Fibroblast of the aortic adventitia (primary cell): Measurements from ENCODE around the gene NADSYN1. TPM values are rescaled to one million over a fixed set of nuclear protein-coding genes. Genes with fewer than 3 reads are reported as not detected.

Source experiments
- DNase-seq: peaks from one replicate; pipeline ENCODE4 v3.0.0-alpha.2; 2010; ENCODE audit warnings: low read depth
- H3K4me3 ChIP-seq: 2 replicates; pipeline ENCODE4 v1.5.1; 2011; ENCODE audit warnings: low read depth, mild to moderate bottlenecking, control low read depth, low read length, moderate library complexity
- CTCF ChIP-seq: IDR thresholded peaks from 2 replicates; pipeline ENCODE4 v1.5.1; 2011; ENCODE audit warnings: mild to moderate bottlenecking, low read length, control low read depth, inconsistent platforms; ENCODE audit not compliant: insufficient read depth
- total RNA-seq: library from RNA; depleted of rRNA; stranded (reverse); fragments of >200 nt; gene quantifications from 2 replicates; pipeline ENCODE4 v1.2.3, GENCODE V29; 2012; ENCODE audit warnings: low replicate concordance

NADSYN1 gene
- total RNA-seq, result 50.9 and 71.5 TPM in 2 replicates

- TF ChIP-seq CTCF, result no peak
- peak within 1 kb of the TSS; percentile 95 for H3K4me3 ChIP-seq
- peak; percentile 89 for DNase-seq
Measured at GRCh38 chr11:71453037-71453917, at the start of gene NADSYN1. TSS of gene NADSYN1 (plus strand) at chr11:71453203. CDS start at chr11:71453297, 94 bp downstream.

GRCh38 chr11:71404209-71404608 lies 48.8 kb upstream of the NADSYN1 start:
- no peak for TF ChIP-seq CTCF
- no peak overlapping the region for H3K4me3 ChIP-seq
- DNase-seq, result no peak

GRCh38 chr11:71406681-71407080 lies 46.3 kb upstream of the NADSYN1 start:
- no peak for DNase-seq
- no peak for TF ChIP-seq CTCF
- H3K4me3 ChIP-seq, result no peak overlapping the region

- no peak for DNase-seq
- TF ChIP-seq CTCF, result no peak
- H3K4me3 ChIP-seq, result no peak overlapping the region
Measured at GRCh38 chr11:71407356-71407755, 45.6 kb upstream of the NADSYN1 start.

- DNase-seq, result no peak
- no peak for TF ChIP-seq CTCF
- H3K4me3 ChIP-seq, result no peak overlapping the region
Measured at GRCh38 chr11:71408826-71409225, 44.2 kb upstream of the NADSYN1 start.

GRCh38 chr11:71410363-71410966 lies 42.5 kb upstream of the NADSYN1 start:
- no peak overlapping the region for H3K4me3 ChIP-seq
- no peak for TF ChIP-seq CTCF
- DNase-seq, result no peak
